ENCODE measurements around the gene CD209.
A peak's percentile ranks its signal among the peaks of the same experiment; 100 is the strongest.

CD209 gene

GRCh38 chr19:7734220-7735203, 12.8 kb downstream of the CD209 start:
- DNase-seq = no peak

GRCh38 chr19:7733376-7733775, 14.0 kb downstream of the CD209 start:
- DNase-seq = no peak

GRCh38 chr19:7732045-7732444, 15.3 kb downstream of the CD209 start, which contains the start of gene CLEC4G:
TSS of gene CLEC4G (minus strand) at chr19:7732110. CDS start at chr19:7732102, 8 bp downstream.
- no peak for DNase-seq

GRCh38 chr19:7731615-7732014, 15.7 kb downstream of the CD209 start:
- no peak for DNase-seq

- no peak for DNase-seq
These were observed 16.1 kb downstream of the CD209 start for GRCh38 chr19:7731218-7731595.

GRCh38 chr19:7730286-7731217, 16.8 kb downstream of the CD209 start:
- no peak for DNase-seq

- no peak for DNase-seq
These were observed 17.5 kb downstream of the CD209 start for GRCh38 chr19:7729831-7730285.

GRCh38 chr19:7729211-7729610, 18.1 kb downstream of the CD209 start:
- no peak for DNase-seq

- DNase-seq = no peak
These were observed 21.5 kb downstream of the CD209 start for GRCh38 chr19:7725791-7726190.

- peak; percentile 19 for DNase-seq
These were observed 25.1 kb downstream of the CD209 start for GRCh38 chr19:7722231-7722651.

GRCh38 chr19:7720351-7720750, 27.0 kb downstream of the CD209 start:
- no peak for DNase-seq

GRCh38 chr19:7718668-7719067, 28.7 kb downstream of the CD209 start:
- no peak for DNase-seq

GRCh38 chr19:7716762-7717161, 30.6 kb downstream of the CD209 start:
- DNase-seq = no peak

GRCh38 chr19:7715671-7716070, 31.7 kb downstream of the CD209 start:
- no peak for DNase-seq

- no peak for DNase-seq
These were observed 36.7 kb downstream of the CD209 start for GRCh38 chr19:7710616-7711015.

- no peak for DNase-seq
These were observed 37.3 kb downstream of the CD209 start for GRCh38 chr19:7709932-7710460.

GRCh38 chr19:7706955-7707456, 40.3 kb downstream of the CD209 start:
- DNase-seq = no peak

- DNase-seq = no peak
These were observed 41.0 kb downstream of the CD209 start for GRCh38 chr19:7706188-7706954.

GRCh38 chr19:7705387-7706187, 41.7 kb downstream of the CD209 start:
- DNase-seq = no peak

- no peak for DNase-seq
These were observed 42.9 kb downstream of the CD209 start for GRCh38 chr19:7704280-7705060.
